ENCODE results near the gene RNFT2.

DNA sequence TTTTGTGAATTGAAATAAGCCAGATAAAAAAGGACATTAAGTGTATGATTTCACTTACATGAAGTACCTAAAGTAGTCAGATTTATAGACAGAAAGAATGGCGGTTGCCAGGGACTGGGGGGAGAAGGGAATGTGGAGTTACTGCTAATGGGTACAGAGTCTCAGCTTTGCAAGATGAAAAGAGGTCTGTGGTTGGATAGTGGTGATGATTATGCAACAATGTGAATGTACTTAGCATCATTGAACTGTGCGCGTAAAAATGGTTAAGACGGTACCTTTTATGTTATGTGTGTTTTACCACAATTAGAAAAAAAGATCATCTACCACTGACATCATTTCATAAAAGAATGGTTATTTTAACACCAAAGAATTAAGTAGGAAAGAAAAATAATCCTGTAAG is 35.9 kb downstream of the RNFT2 start:
- TF ChIP-seq, protein P1, sequence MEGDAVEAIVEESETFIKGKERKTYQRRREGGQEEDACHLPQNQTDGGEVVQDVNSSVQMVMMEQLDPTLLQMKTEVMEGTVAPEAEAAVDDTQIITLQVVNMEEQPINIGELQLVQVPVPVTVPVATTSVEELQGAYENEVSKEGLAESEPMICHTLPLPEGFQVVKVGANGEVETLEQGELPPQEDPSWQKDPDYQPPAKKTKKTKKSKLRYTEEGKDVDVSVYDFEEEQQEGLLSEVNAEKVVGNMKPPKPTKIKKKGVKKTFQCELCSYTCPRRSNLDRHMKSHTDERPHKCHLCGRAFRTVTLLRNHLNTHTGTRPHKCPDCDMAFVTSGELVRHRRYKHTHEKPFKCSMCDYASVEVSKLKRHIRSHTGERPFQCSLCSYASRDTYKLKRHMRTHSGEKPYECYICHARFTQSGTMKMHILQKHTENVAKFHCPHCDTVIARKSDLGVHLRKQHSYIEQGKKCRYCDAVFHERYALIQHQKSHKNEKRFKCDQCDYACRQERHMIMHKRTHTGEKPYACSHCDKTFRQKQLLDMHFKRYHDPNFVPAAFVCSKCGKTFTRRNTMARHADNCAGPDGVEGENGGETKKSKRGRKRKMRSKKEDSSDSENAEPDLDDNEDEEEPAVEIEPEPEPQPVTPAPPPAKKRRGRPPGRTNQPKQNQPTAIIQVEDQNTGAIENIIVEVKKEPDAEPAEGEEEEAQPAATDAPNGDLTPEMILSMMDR (IDR thresholded peaks at IDR 0.05; ENCODE audit: poor library complexity, severe bottlenecking) = no peak
- no peak for TF ChIP-seq POLR2AphosphoS5 (IDR thresholded peaks at IDR 0.05)
- no peak for TF ChIP-seq EP300 (conservative IDR thresholded peaks at IDR 0.05; ENCODE audit: poor library complexity, severe bottlenecking)
- TF ChIP-seq RAD21 (conservative IDR thresholded peaks at IDR 0.05) = no peak
- no peak for TF ChIP-seq SMC3 (conservative IDR thresholded peaks at IDR 0.05; ENCODE audit: poor library complexity)
- TF ChIP-seq EZH2 (IDR thresholded peaks at IDR 0.05; ENCODE audit: borderline replicate concordance, insufficient read depth, low read length, poor library complexity, severe bottlenecking) = no peak
- no peak for TF ChIP-seq REST (IDR thresholded peaks at IDR 0.05; ENCODE audit: borderline replicate concordance)
- TF ChIP-seq MXI1 (conservative IDR thresholded peaks at IDR 0.05; ENCODE audit: poor library complexity, severe bottlenecking) = no peak
- TF ChIP-seq TAF1 (IDR thresholded peaks at IDR 0.05; ENCODE audit: low read depth) = no peak

Measured in neural cell (in vitro differentiated cells).